GM06990 (cell line): ENCODE data around the gene DRD5.

Source experiments
- DNase-seq: peaks from one replicate; pipeline ENCODE4 v3.0.0-alpha.2; 2011; ENCODE audit not compliant: insufficient read length; ENCODE audit errors: extremely low read depth
- H3K27me3 ChIP-seq: replicated peaks from 2 replicates; pipeline ENCODE4 v1.6.0; 2011; ENCODE audit warnings: low read length; ENCODE audit not compliant: control insufficient read depth, insufficient read depth
- H3K36me3 ChIP-seq: 2 replicates; pipeline ENCODE4 v1.5.1; 2011; ENCODE audit warnings: low read length; ENCODE audit not compliant: control insufficient read depth, insufficient read depth
- H3K4me3 ChIP-seq: replicated peaks from 2 replicates; pipeline ENCODE4 v1.5.1; 2011; ENCODE audit warnings: low read depth, mild to moderate bottlenecking, control low read depth, low read length
- CTCF ChIP-seq: IDR thresholded peaks from 2 replicates; pipeline ENCODE4 v1.5.1; 2011; ENCODE audit warnings: low read length, control low read depth, mild to moderate bottlenecking, inconsistent platforms; ENCODE audit not compliant: insufficient read depth, poor library complexity, severe bottlenecking

The DRD5 gene

GRCh38 chr4:9811806-9812205 lies 30.4 kb downstream of the DRD5 start:
- no peaks in the 10 kb centered on the region; the same call in 1 of the 2 replicates for H3K27me3 ChIP-seq
- no peak for TF ChIP-seq CTCF
- no peak overlapping the region for H3K4me3 ChIP-seq
- no peak for DNase-seq
- H3K36me3 ChIP-seq = no peaks in the 10 kb centered on the region

GRCh38 chr4:9812501-9813340 lies 31.3 kb downstream of the DRD5 start:
- TF ChIP-seq CTCF = no peak
- H3K36me3 ChIP-seq = no peaks in the 10 kb centered on the region
- no peaks in the 10 kb centered on the region; the same call in 1 of the 2 replicates for H3K27me3 ChIP-seq
- H3K4me3 ChIP-seq = no peak overlapping the region
- DNase-seq = peak; percentile 41

GRCh38 chr4:9816285-9816684 lies 34.9 kb downstream of the DRD5 start:
- no peak for TF ChIP-seq CTCF
- Histone ChIP-seq H3K27me3 (no peaks in the 10 kb centered on the region; the same call in 1 of the 2 replicates), H3K36me3 (no peaks in the 10 kb centered on the region), H3K4me3 (no peak overlapping the region)
- DNase-seq = no peak

DNA sequence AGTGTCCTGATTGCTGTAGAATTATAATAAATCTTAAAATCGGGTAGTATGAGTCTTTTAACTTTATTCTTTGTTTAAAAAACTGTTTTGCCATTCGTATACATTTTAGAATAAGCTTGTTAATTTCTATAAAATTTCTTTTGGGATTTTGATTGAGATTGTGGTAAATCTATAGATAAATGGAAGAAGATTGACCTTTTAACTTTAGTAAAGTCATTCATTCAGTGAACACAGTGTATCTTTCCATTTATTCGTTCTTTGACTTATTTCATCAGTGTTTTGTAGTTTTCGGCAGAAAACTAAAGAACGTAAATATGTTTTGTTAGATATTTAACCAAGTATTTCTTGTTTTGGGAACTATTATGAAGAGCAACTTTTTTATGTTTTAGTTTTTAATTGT lies 38.9 kb downstream of the DRD5 start:
- Histone ChIP-seq H3K4me3 (no peak overlapping the region), H3K27me3 (no peaks in the 10 kb centered on the region), H3K36me3 (no peaks in the 10 kb centered on the region)
- DNase-seq = no peak
- no peak for TF ChIP-seq CTCF

- H3K27me3 ChIP-seq = no peaks in the 10 kb centered on the region
- DNase-seq = no peak
- no peak for TF ChIP-seq CTCF
- no peaks in the 10 kb centered on the region for H3K36me3 ChIP-seq
- H3K4me3 ChIP-seq = no peak overlapping the region
Measured at GRCh38 chr4:9825049-9825448, 43.6 kb downstream of the DRD5 start.
